HCT116 (cell line): ENCODE results near the gene CMIP. TPM values are rescaled to one million over a fixed set of nuclear protein-coding genes. Genes with fewer than 3 reads are reported as not detected.

Source experiments
- ATAC-seq: fragments of 200-7000 bp; cut with Tn5 transposase; 2 replicates; pipeline ENCODE4 v1.9.1; 2020; ENCODE audit warnings: mild to moderate bottlenecking, moderate library complexity
- BruUV-seq: library from RNA; stranded (reverse); fragments of 400-500 nt; replicated peaks from 2 replicates; lab custom pipeline; 2021; lab: Mats Ljungman, UMichigan
- CTCF ChIA-PET: fragments of 300-600 bp; sonication (Branson Sonifier 250); formaldehyde crosslinking; loops from one replicate; lab custom pipeline; 2021; ENCODE audit warnings: antibody characterized with exemption; lab: Charles Lee
- POLR2A ChIA-PET: fragments of 300-600, 350-600 bp; sonication (Branson Sonifier 250); formaldehyde crosslinking; loops from one replicate; lab custom pipeline; 2021; ENCODE audit warnings: antibody characterized with exemption; lab: Charles Lee
- RAD21 ChIA-PET, 2 experiments: fragments of 300-600 bp; sonication (Branson Sonifier 250); formaldehyde crosslinking; loops; one replicate each; lab custom pipeline; 2023; ENCODE audit warnings: low total read pairs in 2 of 2; ENCODE audit not compliant: uncharacterized antibody in 2 of 2, unreplicated experiment in 2 of 2, low non-redundant PET in 1 of 2; lab: Charles Lee
- DNase-seq: peaks from one replicate; pipeline ENCODE4 v3.0.0-alpha.2; 2010; ENCODE audit warnings: low read depth, low spot score
- H2AFZ ChIP-seq: fragments of 200-600 bp; shearing (Covaris generic), sonication (generic); 2 replicates; pipeline ENCODE4 v1.6.1; 2017; ENCODE audit warnings: low read depth, mixed run types, mixed read lengths, antibody characterized with exemption, low read length; ENCODE audit not compliant: poor library complexity, severe bottlenecking
- H3K27ac ChIP-seq: 2 replicates; pipeline ENCODE4 v1.5.1; 2012; ENCODE audit warnings: low read depth, low read length
- H3K27me3 ChIP-seq: fragments of 200-600 bp; sonication (generic); 2 replicates; pipeline ENCODE4 v1.6.1; 2016; ENCODE audit warnings: mixed run types, low read length, mixed read lengths; ENCODE audit not compliant: insufficient read depth
- H3K36me3 ChIP-seq, 2 experiments: fragments of 200-500 bp in 1 of 2; fragments of 200-600 bp in 1 of 2; sonication (Bioruptor generic) in 1 of 2; sonication (generic) in 1 of 2; 2 replicates each; pipeline versions ENCODE4 v1.5.1 to v1.6.1; 2014 to 2016; ENCODE audit warnings: low read length in 2 of 2, inconsistent platforms in 1 of 2, mixed read lengths in 1 of 2, mixed run types in 1 of 2; ENCODE audit not compliant: insufficient read depth in 2 of 2, control insufficient read depth in 1 of 2
- H3K4me1 ChIP-seq, 2 experiments: fragments of 200-600 bp in 1 of 2; sonication (generic) in 1 of 2; 2 replicates each; pipeline versions ENCODE4 v1.5.1 to v1.6.1; 2012 to 2017; ENCODE audit warnings: low read length in 2 of 2, inconsistent platforms in 1 of 2, mild to moderate bottlenecking in 1 of 2, mixed read lengths in 1 of 2, mixed run types in 1 of 2, moderate library complexity in 1 of 2; ENCODE audit not compliant: insufficient read depth in 2 of 2, control insufficient read depth in 1 of 2
- H3K4me2 ChIP-seq: fragments of 200-600 bp; sonication (generic); 2 replicates; pipeline ENCODE4 v1.6.1; 2017; ENCODE audit warnings: mixed run types, low read length, mixed read lengths
- H3K4me3 ChIP-seq, 2 experiments: fragments of 200-600 bp in 1 of 2; sonication (generic) in 1 of 2; replicated peaks in 1 of 2; 2 replicates each; pipeline ENCODE4 v1.5.1; 2011 to 2016; ENCODE audit warnings: low read length in 2 of 2, control low read depth in 1 of 2, low read depth in 1 of 2, mild to moderate bottlenecking in 1 of 2, mixed read lengths in 1 of 2, mixed run types in 1 of 2
- H3K79me2 ChIP-seq: fragments of 200-600 bp; sonication (generic); 2 replicates; pipeline ENCODE4 v1.6.1; 2017; ENCODE audit warnings: mild to moderate bottlenecking, mixed run types, low read length, moderate library complexity, mixed read lengths; ENCODE audit not compliant: insufficient read depth
- H3K9ac ChIP-seq: fragments of 200-600 bp; sonication (generic); 2 replicates; pipeline ENCODE4 v1.6.1; 2016; ENCODE audit warnings: low read length, mixed read lengths
- H3K9me2 ChIP-seq: fragments of 200-600 bp; sonication (generic), shearing (Covaris generic); 2 replicates; pipeline ENCODE4 v1.6.1; 2017; ENCODE audit warnings: mixed run types, mild to moderate bottlenecking, moderate library complexity; ENCODE audit not compliant: insufficient read depth
- H3K9me3 ChIP-seq, 2 experiments: fragments of 200-500 bp in 1 of 2; fragments of 200-600 bp in 1 of 2; sonication (Bioruptor generic) in 1 of 2; sonication (generic) in 1 of 2; 2 replicates each; pipeline ENCODE4 v1.6.1; 2014 to 2017; ENCODE audit warnings: low read length in 2 of 2, mixed read lengths in 2 of 2, inconsistent platforms in 1 of 2, low read depth in 1 of 2, mild to moderate bottlenecking in 1 of 2, mixed run types in 1 of 2, moderate library complexity in 1 of 2; ENCODE audit not compliant: control insufficient read depth in 1 of 2, insufficient read depth in 1 of 2
- H4K20me1 ChIP-seq: fragments of 200-600 bp; sonication (generic), shearing (Covaris generic); 2 replicates; pipeline ENCODE4 v1.6.1; 2017; ENCODE audit warnings: mixed run types, mild to moderate bottlenecking, moderate library complexity; ENCODE audit not compliant: insufficient read depth
- CEBPB ChIP-seq: IDR thresholded peaks from 2 replicates; pipeline ENCODE4 v1.6.1; 2012; ENCODE audit warnings: low read depth
- CTCF ChIP-seq, 3 experiments: fragments of 200-600 bp in 1 of 3; sonication (generic) in 1 of 3; IDR thresholded peaks in 2 of 3; conservative IDR thresholded peaks in 1 of 3; 2 replicates each; pipeline ENCODE4 v1.5.1; 2012 to 2017; ENCODE audit warnings: low read depth in 2 of 3, low read length in 2 of 3, antibody characterized with exemption in 1 of 3, borderline replicate concordance in 1 of 3, control low read depth in 1 of 3, mild to moderate bottlenecking in 1 of 3, mixed read lengths in 1 of 3, mixed run types in 1 of 3, moderate library complexity in 1 of 3; ENCODE audit not compliant: insufficient read depth in 1 of 3
- EGR1 ChIP-seq: IDR thresholded peaks from 2 replicates; pipeline ENCODE4 v1.6.1; 2012; ENCODE audit warnings: low read depth
- EZH2 ChIP-seq: fragments of 200-600 bp; sonication (generic); IDR thresholded peaks from 2 replicates; pipeline ENCODE4 v1.6.1; 2017; ENCODE audit warnings: antibody characterized with exemption, mixed run types
- EZH2phosphoT487 ChIP-seq: fragments of 200-600 bp; IDR thresholded peaks from 2 replicates; pipeline ENCODE4 v1.6.1; 2018; ENCODE audit warnings: antibody characterized with exemption, borderline replicate concordance
- FOSL1 ChIP-seq: IDR thresholded peaks from 2 replicates; pipeline ENCODE4 v1.6.1; 2012; ENCODE audit warnings: low read depth
- JUND ChIP-seq: IDR thresholded peaks from 2 replicates; pipeline ENCODE4 v1.6.1; 2012
- POLR2A ChIP-seq: IDR thresholded peaks from 2 replicates; pipeline ENCODE4 v1.7.0; 2011; ENCODE audit warnings: borderline replicate concordance; ENCODE audit not compliant: insufficient read depth, insufficient read length; ENCODE audit errors: extremely low read depth
- REST ChIP-seq: IDR thresholded peaks from 2 replicates; pipeline ENCODE4 v1.6.1; 2012; ENCODE audit warnings: low read depth
- SIN3A ChIP-seq: IDR thresholded peaks from 2 replicates; pipeline ENCODE4 v1.6.1; 2012; ENCODE audit warnings: low read depth
- SP1 ChIP-seq: IDR thresholded peaks from 2 replicates; pipeline ENCODE4 v1.6.1; 2012; ENCODE audit warnings: low read depth
- TCF7L2 ChIP-seq: IDR thresholded peaks from 2 replicates; pipeline ENCODE4 v1.7.0; 2011; ENCODE audit warnings: borderline replicate concordance, inconsistent platforms; ENCODE audit not compliant: insufficient read depth, insufficient read length; ENCODE audit errors: extremely low read depth
- ZFX ChIP-seq: fragments of 450-650 bp; IDR thresholded peaks from 2 replicates; pipeline ENCODE4 v1.6.1; 2017
- ZNF274 ChIP-seq: fragments of 200-500 bp; sonication (Bioruptor generic); IDR thresholded peaks from 2 replicates; pipeline ENCODE4 v1.6.1; 2014; ENCODE audit warnings: mild to moderate bottlenecking, low read depth, low read length, inconsistent platforms
- intact Hi-C: fragments of 100-400 bp; cut with micrococcal nuclease; formaldehyde crosslinking; loops from 2 replicates; pipeline ENCODE4 v1.10.0; 2022
- total RNA-seq: library from RNA; stranded (reverse); gene quantifications from one replicate; pipeline ENCODE4 v1.2.1, GENCODE V29; 2021; ENCODE audit not compliant: unreplicated experiment
- TF ChIP-seq, protein P1 (sequence below): IDR thresholded peaks from 2 replicates; pipeline ENCODE4 v1.6.1; 2011; ENCODE audit warnings: mild to moderate bottlenecking, low read length, moderate library complexity; ENCODE audit not compliant: insufficient replicate concordance; ENCODE audit errors: extremely low read depth
- TF ChIP-seq, protein P2 (sequence below): IDR thresholded peaks from 2 replicates; pipeline ENCODE4 v1.6.1; 2012

CMIP gene
- total RNA-seq, 1 experiment from 2014 or later: 64.6 TPM

DNA sequence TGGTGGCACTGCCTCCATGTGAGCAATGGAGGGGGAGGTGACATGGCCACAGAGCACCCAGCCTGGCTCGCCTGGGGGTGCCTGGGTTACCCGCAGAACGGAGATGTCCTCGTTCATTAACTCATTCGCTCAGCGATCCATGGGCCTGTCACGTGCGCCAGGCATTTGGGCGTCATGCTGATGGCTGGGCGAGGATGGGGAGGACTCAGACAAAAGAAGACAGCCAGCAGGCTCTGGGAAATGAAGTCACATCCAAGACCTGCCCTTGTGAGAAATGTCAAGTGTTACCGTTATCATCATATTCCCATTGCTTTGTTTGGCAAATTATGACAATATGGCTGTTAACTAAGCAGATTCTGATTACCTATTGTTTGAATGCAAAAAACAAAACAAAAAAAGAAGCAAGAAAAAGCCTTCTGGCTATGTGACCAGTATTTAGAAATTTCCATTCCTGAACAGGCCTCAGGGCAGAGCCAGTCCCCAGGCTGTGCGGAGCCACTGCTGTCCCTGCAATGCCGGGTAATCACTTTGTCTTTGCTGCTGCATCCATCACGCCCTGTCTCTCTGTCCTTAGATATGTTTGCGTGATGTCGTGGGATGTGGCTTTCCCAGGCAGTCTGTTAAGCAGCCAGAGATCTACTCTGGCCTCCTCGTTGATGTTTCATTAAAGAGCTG is 57.9 kb downstream of the CMIP start:
- ATAC-seq: no peak

More for the DNA sequence above, 57.9 kb downstream of the CMIP start:
- DNase-seq: no peak
- Histone ChIP-seq H3K9ac (no peak overlapping the region), H4K20me1 (no peaks in the 10 kb centered on the region), H3K9me3 (no peaks in the 10 kb centered on the region), H3K4me2 (no peak overlapping the region), H3K79me2 (peaks cover 89% of the 10 kb centered on the region), H3K27ac (no peak overlapping the region), H3K9me2 (no peaks in the 10 kb centered on the region), H2AFZ (no peak overlapping the region), H3K27me3 (no peaks in the 10 kb centered on the region), H3K36me3 (no peaks in the 10 kb centered on the region), H3K4me3 (no peak overlapping the region), H3K4me1 (peaks cover 30 to 78% of the 10 kb centered on the region in 2 experiments)
- CTCF ChIA-PET: no interaction called here
- no TSS peak for BruUV-seq
- intact Hi-C loops: no loop called here
- TF ChIP-seq EGR1 (no peak), FOSL1 (no peak), REST (no peak), ZFX (no peak), CTCF (IDR thresholded peaks at IDR 0.05 in 2 of 3, conservative IDR thresholded peaks at IDR 0.05 in 1 of 3; ENCODE audit: borderline replicate concordance in 1 of 3, insufficient read depth in 1 of 3, low read depth in 2 of 3, low read length in 2 of 3) (no peak), SP1 (no peak), EZH2 (no peak), CEBPB (no peak), EZH2phosphoT487 (no peak), TCF7L2 (no peak), POLR2A (no peak), ZNF274 (no peak), SIN3A (no peak), JUND (no peak)
- TF ChIP-seq, protein P1, sequence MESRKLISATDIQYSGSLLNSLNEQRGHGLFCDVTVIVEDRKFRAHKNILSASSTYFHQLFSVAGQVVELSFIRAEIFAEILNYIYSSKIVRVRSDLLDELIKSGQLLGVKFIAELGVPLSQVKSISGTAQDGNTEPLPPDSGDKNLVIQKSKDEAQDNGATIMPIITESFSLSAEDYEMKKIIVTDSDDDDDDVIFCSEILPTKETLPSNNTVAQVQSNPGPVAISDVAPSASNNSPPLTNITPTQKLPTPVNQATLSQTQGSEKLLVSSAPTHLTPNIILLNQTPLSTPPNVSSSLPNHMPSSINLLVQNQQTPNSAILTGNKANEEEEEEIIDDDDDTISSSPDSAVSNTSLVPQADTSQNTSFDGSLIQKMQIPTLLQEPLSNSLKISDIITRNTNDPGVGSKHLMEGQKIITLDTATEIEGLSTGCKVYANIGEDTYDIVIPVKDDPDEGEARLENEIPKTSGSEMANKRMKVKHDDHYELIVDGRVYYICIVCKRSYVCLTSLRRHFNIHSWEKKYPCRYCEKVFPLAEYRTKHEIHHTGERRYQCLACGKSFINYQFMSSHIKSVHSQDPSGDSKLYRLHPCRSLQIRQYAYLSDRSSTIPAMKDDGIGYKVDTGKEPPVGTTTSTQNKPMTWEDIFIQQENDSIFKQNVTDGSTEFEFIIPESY: no peak
- TF ChIP-seq, protein P2, sequence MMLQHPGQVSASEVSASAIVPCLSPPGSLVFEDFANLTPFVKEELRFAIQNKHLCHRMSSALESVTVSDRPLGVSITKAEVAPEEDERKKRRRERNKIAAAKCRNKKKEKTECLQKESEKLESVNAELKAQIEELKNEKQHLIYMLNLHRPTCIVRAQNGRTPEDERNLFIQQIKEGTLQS: no peak
- RAD21 ChIA-PET: no interaction called here
- POLR2A ChIA-PET: no interaction called here
